Type B pancreatic cell (in vitro differentiated cells): ENCODE data around the gene GPX3. TPM values are rescaled to one million over a fixed set of nuclear protein-coding genes. Genes with fewer than 3 reads are reported as not detected.

Experiments used
- DNase-seq: peaks from one replicate; pipeline ENCODE4 v3.0.0; 2021; ENCODE audit warnings: mixed read lengths; ENCODE audit not compliant: unreplicated experiment; ENCODE audit errors: extremely low spot score
- H3K27ac Mint-ChIP-seq: 2 replicates; pipeline ENCODE4 v1.8.0; 2021; ENCODE audit warnings: mild to moderate bottlenecking, mixed read lengths
- H3K27me3 Mint-ChIP-seq: 2 replicates; pipeline ENCODE4 v1.8.0; 2021; ENCODE audit warnings: mixed read lengths
- H3K36me3 Mint-ChIP-seq: 2 replicates; pipeline ENCODE4 v1.8.0; 2021; ENCODE audit warnings: mixed read lengths
- H3K4me1 Mint-ChIP-seq: one replicate; pipeline ENCODE4 v1.8.0; 2021; ENCODE audit warnings: mixed read lengths; ENCODE audit not compliant: unreplicated experiment
- H3K4me3 Mint-ChIP-seq: 2 replicates; pipeline ENCODE4 v1.8.0; 2021; ENCODE audit warnings: mild to moderate bottlenecking, mixed read lengths
- H3K9me3 Mint-ChIP-seq: 2 replicates; pipeline ENCODE4 v1.8.0; 2021; ENCODE audit warnings: mixed read lengths
- total RNA-seq: library from RNA; stranded (reverse); gene quantifications from 2 replicates; pipeline ENCODE4 v1.2.1, GENCODE V29; 2021; ENCODE audit warnings: low replicate concordance
- TF ChIP-seq, protein P1 (sequence below): fragments of 200-600 bp; sonication (generic); conservative IDR thresholded peaks from 2 replicates; pipeline ENCODE4 v1.5.0; 2021; ENCODE audit warnings: antibody characterized with exemption, mild to moderate bottlenecking

Gene GPX3
- total RNA-seq, 1 donor from 2014 or later = 18.4 TPM

DNA sequence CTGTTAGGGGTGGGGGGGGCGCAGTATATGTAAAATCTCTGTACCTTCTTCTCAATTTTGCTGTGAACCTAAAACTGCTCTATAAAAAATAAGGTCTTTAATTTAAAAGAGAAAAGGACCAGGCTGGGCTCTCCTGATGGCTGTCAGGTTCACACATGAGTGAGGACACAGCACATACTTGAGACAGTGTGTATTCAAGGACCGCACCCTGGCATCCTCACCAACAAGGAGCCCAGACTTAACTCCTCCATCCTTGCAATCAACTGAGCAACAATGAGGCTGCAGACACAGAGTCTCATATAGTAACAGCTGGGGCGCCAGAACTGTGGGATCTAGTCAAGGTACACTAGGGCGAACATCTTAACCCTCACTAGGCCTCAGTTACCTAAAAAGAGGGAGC lies 50.6 kb downstream of the GPX3 start:
- Mint-ChIP-seq H3K9me3 (no peaks in the 10 kb centered on the region), H3K4me3 (no peak overlapping the region), H3K27me3 (no peaks in the 10 kb centered on the region), H3K27ac (no peak overlapping the region), H3K4me1 (peaks cover 26% of the 10 kb centered on the region), H3K36me3 (peaks cover 7% of the 10 kb centered on the region)
- TF ChIP-seq, protein P1, sequence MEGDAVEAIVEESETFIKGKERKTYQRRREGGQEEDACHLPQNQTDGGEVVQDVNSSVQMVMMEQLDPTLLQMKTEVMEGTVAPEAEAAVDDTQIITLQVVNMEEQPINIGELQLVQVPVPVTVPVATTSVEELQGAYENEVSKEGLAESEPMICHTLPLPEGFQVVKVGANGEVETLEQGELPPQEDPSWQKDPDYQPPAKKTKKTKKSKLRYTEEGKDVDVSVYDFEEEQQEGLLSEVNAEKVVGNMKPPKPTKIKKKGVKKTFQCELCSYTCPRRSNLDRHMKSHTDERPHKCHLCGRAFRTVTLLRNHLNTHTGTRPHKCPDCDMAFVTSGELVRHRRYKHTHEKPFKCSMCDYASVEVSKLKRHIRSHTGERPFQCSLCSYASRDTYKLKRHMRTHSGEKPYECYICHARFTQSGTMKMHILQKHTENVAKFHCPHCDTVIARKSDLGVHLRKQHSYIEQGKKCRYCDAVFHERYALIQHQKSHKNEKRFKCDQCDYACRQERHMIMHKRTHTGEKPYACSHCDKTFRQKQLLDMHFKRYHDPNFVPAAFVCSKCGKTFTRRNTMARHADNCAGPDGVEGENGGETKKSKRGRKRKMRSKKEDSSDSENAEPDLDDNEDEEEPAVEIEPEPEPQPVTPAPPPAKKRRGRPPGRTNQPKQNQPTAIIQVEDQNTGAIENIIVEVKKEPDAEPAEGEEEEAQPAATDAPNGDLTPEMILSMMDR = no peak
- no peak for DNase-seq

DNA sequence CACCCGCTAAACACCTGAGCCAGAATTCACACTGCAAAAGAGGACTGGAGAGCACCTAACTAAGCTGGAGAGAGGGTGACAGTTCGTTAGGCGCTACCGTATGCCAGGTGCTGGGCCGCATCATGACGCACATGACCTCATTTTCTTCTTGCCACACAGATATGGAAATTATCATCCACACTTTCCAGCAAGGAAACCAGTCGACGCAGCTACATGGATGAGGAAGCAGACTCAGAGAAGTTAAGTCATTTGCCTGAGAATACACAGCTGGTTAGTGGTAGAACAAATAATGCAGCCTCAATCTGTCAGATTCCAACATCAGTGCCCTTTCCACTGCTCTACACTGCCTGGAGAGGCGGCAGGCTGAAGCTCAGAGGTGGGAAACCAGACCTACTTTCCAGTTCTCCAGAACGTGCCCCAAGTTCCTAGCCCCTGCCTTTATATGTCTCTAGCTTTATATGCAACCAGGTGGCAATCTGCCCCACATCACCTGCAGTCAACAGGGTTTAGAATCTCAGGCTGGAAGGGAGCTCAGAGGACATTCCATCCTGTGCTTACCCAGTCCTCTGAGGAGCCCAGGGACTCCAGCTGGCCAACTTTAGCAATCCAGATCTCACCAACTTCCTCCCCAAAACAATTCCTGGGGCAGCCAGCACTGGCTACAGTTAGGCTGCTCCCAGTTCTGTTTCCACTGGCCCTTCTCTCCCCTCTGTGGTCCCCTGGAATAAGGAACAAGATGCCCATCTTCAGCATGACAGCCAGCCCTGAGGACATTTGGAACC lies 51.6 kb downstream of the GPX3 start:
- TF ChIP-seq, protein P1 = no peak
- peak overlapping the region; percentile 95 for H3K27ac Mint-ChIP-seq
- no peak for DNase-seq
- peaks cover 7% of the 10 kb centered on the region for H3K36me3 Mint-ChIP-seq
- H3K27me3 Mint-ChIP-seq = no peaks in the 10 kb centered on the region
- peaks cover 33% of the 10 kb centered on the region for H3K4me1 Mint-ChIP-seq
- no peak overlapping the region for H3K4me3 Mint-ChIP-seq
- no peaks in the 10 kb centered on the region for H3K9me3 Mint-ChIP-seq

DNA sequence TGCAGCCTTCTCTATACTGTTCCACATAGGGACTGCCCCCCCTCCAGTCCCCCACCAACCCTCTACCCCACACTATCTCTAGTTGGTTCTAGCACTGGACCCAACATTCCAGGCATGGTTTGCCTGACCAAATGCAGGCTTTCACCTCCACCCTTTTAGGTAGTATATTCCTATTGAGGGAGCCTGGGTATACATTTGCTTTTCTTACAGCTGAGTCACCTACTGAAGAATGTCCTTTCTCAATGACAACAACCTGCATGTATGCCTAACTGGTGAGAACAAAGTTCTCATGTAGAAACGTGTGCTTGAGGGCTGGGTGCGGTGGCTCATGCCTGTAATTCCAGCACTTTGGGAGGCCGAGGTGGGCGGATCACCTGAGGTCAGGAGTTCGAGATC lies 52.2 kb downstream of the GPX3 start:
- Mint-ChIP-seq H3K4me3 (no peak overlapping the region), H3K4me1 (peaks cover 32% of the 10 kb centered on the region), H3K36me3 (peaks cover 3% of the 10 kb centered on the region), H3K27me3 (no peaks in the 10 kb centered on the region), H3K9me3 (no peaks in the 10 kb centered on the region), H3K27ac (peak overlapping the region; percentile 95)
- DNase-seq = no peak
- TF ChIP-seq, protein P1 = no peak

DNA sequence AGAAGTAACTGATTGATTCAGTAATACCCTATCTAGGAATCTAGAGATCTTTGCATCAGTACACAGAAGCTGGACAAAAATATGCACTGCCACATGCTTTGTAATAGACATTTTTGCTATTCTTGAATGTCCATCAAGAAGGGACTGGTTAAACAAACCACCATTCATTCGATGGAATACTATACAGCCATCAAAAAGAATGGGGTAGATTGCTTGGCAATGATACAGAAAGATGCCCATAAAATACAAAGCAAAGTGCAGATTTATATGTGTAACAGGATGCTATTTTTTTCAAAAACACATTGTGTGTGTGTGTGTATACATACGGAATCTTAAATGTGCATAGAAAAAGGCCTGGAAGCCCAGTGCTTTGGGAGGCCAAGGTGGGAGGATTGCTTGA lies 52.9 kb downstream of the GPX3 start:
- H3K4me1 Mint-ChIP-seq = peaks cover 34% of the 10 kb centered on the region
- no peaks in the 10 kb centered on the region for H3K36me3 Mint-ChIP-seq
- TF ChIP-seq, protein P1 = no peak
- DNase-seq = no peak
- no peak overlapping the region for H3K27ac Mint-ChIP-seq
- H3K27me3 Mint-ChIP-seq = no peaks in the 10 kb centered on the region
- H3K9me3 Mint-ChIP-seq = no peaks in the 10 kb centered on the region
- no peak overlapping the region for H3K4me3 Mint-ChIP-seq

DNA sequence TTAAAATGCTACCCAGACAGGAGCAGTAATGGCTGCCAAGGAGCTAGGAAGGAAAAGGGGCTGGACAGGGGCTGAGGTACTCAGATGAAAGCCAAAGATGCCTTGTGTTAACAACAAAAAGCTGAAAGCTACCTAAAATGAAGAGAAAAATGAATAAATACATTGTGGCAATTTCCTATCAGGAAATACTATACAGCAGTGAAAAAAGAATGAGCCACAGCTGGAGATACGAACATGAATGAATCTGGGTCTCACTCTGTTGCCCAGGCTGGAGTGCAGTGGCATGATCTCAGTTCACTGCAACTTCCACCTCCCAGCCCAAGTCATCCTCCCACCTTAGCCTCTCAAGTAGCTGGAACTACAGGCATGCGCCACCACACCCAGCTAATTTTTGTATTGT lies 54.2 kb downstream of the GPX3 start:
- no peak for DNase-seq
- H3K27ac Mint-ChIP-seq = no peak overlapping the region
- H3K9me3 Mint-ChIP-seq = no peaks in the 10 kb centered on the region
- TF ChIP-seq, protein P1 = no peak
- peaks cover 38% of the 10 kb centered on the region for H3K4me1 Mint-ChIP-seq
- H3K27me3 Mint-ChIP-seq = no peaks in the 10 kb centered on the region
- no peaks in the 10 kb centered on the region for H3K36me3 Mint-ChIP-seq
- H3K4me3 Mint-ChIP-seq = no peak overlapping the region
